ENCODE data around the gene CADPS2.
"Not testable (repeated sequence)": the region's sequence is repeated elsewhere in the genome, so short reads cannot be mapped to it uniquely, and the experiment has no call there.

Gene CADPS2

GRCh38 chr7:122304996-122305421 lies 581.3 kb downstream of the CADPS2 start:
- no peak for DNase-seq

- no peak for DNase-seq
Observed at GRCh38 chr7:122304319-122304975, 581.8 kb downstream of the CADPS2 start, which contains the start of gene FEZF1. FEZF1 (minus strand) TSS chr7:122304750; CDS start chr7:122304437, 313 bp downstream.

- DNase-seq = no peak
Observed at GRCh38 chr7:122303531-122304318, 582.5 kb downstream of the CADPS2 start.

- no peak for DNase-seq
Observed at GRCh38 chr7:122302761-122303530, 583.3 kb downstream of the CADPS2 start.

- no peak for DNase-seq
Observed at GRCh38 chr7:122301858-122302760, 584.2 kb downstream of the CADPS2 start.

- no peak for DNase-seq
Observed at GRCh38 chr7:122300956-122301833, 585.1 kb downstream of the CADPS2 start.

- no peak for DNase-seq
Observed at GRCh38 chr7:122300211-122300932, 585.9 kb downstream of the CADPS2 start.

GRCh38 chr7:122299624-122300210 lies 586.5 kb downstream of the CADPS2 start:
- no peak for DNase-seq

GRCh38 chr7:122298618-122299017 lies 587.6 kb downstream of the CADPS2 start:
- DNase-seq = no peak

GRCh38 chr7:122298131-122298530 lies 588.1 kb downstream of the CADPS2 start:
- no peak for DNase-seq

GRCh38 chr7:122291189-122291588 lies 595.1 kb downstream of the CADPS2 start:
- no peak for DNase-seq

- no peak for DNase-seq
Observed at GRCh38 chr7:122290476-122290875, 595.8 kb downstream of the CADPS2 start.

- DNase-seq = no peak
Observed at GRCh38 chr7:122289426-122289825, 596.8 kb downstream of the CADPS2 start.

GRCh38 chr7:122284608-122285007 lies 601.7 kb downstream of the CADPS2 start:
- not testable (repeated sequence) for DNase-seq

- no peak for DNase-seq
Observed at GRCh38 chr7:122273117-122273516, 613.1 kb downstream of the CADPS2 start.

- DNase-seq = no peak
Observed at GRCh38 chr7:122269241-122269640, 617.0 kb downstream of the CADPS2 start.

Measured in Kasumi-1 (cell line).